PFSK-1 (cell line): Measurements from ENCODE around the gene TMEM202.

Experiments
- POLR2AphosphoS5 ChIP-seq: IDR thresholded peaks from 2 replicates; pipeline ENCODE4 v1.6.1; 2012; ENCODE audit warnings: low read depth, mild to moderate bottlenecking, control low read depth, low read length, moderate library complexity
- TAF1 ChIP-seq: IDR thresholded peaks from 2 replicates; pipeline ENCODE4 v1.6.1; 2012; ENCODE audit warnings: low read length, control low read depth, borderline replicate concordance; ENCODE audit not compliant: insufficient read depth

DNA sequence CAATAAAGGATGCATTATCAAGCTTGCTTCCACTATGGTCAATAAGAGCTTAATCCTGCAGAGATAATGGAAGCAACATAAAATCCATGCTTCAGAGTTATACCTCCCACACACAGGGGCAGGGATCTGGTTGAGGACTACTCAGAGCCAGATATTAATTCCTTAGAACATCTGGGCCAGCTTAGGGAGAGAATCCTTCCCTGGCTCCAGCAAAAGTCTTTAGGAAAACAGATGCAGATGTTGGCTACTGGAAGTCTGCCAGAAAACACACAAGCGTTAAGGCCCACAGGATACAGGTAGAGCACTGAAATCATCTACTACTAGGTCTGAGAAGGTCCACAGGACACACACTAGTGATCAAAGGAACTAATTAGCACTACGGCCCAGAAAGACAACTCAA lies 25.2 kb downstream of the TMEM202 start:
- TF ChIP-seq TAF1 (no peak), POLR2AphosphoS5 (no peak)
